GM12872 (cell line): Measurements from ENCODE around the gene MORN5.

Experiments
- CTCF ChIP-seq: IDR thresholded peaks from 3 replicates; pipeline ENCODE4 v1.5.1; 2011; ENCODE audit warnings: low read depth, mild to moderate bottlenecking, low read length, moderate library complexity; ENCODE audit not compliant: insufficient read depth

Gene MORN5

DNA sequence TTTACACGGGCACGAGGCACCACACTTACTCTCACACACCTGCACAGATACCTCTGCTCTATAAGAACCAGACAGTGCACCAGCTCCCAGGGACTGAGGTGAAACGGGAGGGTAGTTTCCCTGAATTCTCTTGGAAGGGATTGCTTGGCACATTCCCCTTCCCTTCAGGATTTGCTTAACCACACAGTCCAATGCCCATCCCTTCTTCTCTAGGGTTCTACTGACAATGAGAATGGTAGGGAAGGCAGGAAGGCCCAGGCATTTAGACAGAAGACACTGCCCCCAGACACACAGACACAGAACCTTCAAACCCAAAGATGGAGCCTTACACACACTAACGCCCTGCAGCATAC lies 69.8 kb downstream of the MORN5 start:
- no peak for TF ChIP-seq CTCF

DNA sequence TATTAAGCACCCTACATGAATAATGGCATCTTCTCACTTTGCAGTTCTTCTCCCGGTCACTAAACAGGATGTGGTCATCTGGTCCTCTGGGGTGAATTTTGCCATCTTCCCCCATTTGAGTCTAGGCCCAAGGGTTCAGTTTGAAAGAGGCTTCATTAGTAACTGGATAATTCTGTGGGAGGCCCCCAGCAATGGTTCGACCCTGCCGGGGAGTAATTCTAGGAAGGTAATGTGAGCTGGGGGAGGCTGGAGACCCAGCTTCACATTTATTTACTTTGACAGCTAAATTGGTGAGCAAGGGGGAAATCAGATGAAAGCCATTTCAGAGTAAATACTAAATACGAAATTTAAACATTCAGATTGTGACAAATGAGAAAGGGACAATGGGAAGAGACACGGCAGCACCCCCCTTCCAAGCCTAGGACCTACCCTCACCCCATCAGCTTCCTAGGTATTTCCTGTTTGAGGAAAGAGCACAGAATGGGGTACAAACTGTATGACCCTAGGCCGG lies 73.1 kb downstream of the MORN5 start:
- no peak for TF ChIP-seq CTCF

- no peak for TF ChIP-seq CTCF
These were observed 74.5 kb downstream of the MORN5 start for GRCh38 chr9:122234022-122234748.

DNA sequence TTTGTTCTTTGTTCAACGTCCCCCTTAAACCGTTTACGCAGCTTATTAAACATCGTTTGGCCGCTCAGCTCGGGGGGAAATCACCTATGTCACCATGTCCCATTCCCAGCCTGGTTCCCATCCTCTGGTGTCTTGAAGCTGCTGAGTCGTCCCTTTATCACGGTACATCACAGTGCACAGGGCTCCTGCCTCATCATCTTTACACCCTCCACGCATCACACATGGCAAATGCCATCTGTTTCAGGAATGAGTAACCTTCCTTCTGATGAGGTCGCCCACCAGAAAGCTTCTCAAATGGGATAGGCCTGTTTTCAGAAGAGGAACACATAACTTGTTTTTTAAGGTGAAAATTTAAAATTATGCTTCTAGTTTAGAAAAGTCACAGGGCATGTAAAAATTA lies 77.0 kb downstream of the MORN5 start:
- no peak for TF ChIP-seq CTCF

- TF ChIP-seq CTCF, result no peak
These were observed 80.0 kb downstream of the MORN5 start for GRCh38 chr9:122239722-122240121.

- TF ChIP-seq CTCF, result no peak
These were observed 84.6 kb downstream of the MORN5 start for GRCh38 chr9:122244349-122244748.

DNA sequence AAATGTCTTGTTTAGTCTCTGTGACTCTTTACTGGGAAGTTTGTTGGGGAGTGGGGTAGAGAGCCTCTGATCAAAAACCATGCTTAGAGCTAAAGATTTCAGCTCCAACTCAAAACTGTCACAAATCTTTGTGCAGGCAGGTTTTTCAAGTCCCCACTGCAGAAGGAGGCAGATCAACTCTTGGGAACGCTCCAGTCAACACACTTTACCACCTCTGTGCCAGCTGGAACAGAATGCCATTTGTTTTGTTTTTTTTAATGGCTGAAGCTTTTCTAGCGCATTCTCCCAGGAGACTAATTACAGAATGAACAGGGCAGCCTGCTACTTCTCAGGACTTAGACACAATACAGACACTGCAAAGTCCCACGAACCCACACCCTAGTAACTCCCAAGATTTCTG lies 87.0 kb downstream of the MORN5 start:
- TF ChIP-seq CTCF, result no peak
